GM10847 (cell line): ENCODE results near the gene ZNF320.

Experiments
- POLR2A ChIP-seq: IDR thresholded peaks from 2 replicates; pipeline ENCODE4 v1.6.1; 2011; ENCODE audit not compliant: insufficient read length; ENCODE audit errors: extremely low read depth

Gene ZNF320

DNA sequence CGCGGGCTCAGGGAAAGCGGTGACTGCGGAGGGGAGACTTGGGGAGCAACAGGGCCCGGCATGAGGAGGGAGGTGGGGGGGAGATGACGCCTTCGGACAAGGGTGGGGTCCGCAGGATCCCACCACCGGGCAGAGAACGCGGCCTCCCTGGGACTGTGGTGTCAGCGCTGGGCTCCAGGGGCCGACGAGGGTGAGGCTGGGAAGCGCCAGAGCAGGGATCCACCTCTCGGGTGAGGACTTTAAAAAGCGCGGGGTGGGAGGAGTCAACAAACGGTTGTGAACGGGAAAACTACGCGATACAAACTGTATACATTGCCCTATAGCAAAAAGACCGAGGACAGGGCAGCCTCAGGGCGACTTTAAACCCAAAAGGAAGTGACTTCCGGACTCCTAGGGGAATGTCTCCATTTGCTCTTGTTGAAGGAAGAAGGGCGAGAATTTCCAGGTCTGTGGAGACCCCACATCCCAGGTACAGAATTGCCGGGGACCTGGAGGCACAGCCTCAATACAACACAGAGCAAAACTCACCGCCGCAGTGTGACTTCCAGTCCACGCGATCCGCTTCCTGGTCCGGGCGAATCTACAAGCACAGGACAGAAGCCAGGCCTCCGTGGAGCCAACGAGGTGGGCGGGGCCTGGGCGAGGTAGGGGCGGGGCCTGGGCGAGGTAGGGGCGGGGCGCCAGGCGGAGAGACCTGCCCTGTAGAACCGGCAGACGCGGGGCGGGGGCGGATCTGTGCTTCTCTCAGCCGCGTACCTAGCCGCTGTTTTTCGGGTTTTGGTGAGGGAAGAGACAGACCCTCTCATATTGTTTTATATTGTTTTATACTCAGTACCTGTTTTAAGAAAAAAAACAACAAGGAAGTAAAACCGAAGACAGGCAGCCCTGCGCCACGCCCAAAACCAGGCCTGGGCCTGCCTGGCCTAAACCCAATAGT, 25.7 kb upstream of the ZNF320 start, which contains the start of gene ZNF888:
Gene ZNF888, minus strand, starts transcription at position 588 of the 937 bp plus-strand sequence. CDS start 5,555 bp downstream, outside the sequence.
- TF ChIP-seq POLR2A: peak; percentile 64

DNA sequence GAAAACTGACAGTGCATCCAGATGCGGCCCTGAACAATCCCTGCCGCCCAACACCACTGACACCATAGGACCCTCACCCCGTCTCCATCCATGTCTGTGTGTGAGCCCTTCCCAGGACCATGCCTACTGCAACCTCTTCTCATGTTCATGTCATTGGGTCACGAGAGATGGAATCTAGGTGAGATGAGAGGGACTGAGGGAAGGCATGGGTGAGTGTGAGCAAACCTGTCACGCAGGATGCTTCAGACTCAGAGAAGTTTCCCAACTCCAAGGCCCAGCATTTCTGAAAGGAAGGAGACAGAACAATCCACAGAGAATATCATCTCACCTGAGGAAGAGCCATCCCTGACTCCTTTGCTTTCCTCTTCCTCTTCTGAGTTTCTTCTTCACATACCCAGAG, 20.1 kb upstream of the ZNF320 start:
- TF ChIP-seq POLR2A: no peak

DNA sequence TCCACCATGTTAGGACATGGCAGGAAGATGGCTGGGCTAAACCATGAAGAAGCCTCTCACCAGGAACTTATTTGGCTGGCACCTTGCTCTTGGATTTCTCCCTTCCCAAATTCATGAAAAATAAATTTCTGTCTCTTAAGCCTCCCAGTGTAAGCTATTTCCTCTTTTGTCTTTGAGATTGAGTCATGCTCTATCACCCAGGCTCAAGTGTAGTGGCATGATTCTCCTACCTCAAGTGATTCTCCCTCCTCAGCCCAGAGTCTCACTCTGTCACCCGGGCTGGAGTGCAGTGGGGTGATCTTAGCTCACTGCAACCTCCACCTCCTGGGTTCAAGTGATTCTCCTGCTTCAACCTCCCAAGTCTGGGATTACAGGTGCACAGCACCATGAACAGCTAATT, 13.2 kb upstream of the ZNF320 start:
- TF ChIP-seq POLR2A: no peak

DNA sequence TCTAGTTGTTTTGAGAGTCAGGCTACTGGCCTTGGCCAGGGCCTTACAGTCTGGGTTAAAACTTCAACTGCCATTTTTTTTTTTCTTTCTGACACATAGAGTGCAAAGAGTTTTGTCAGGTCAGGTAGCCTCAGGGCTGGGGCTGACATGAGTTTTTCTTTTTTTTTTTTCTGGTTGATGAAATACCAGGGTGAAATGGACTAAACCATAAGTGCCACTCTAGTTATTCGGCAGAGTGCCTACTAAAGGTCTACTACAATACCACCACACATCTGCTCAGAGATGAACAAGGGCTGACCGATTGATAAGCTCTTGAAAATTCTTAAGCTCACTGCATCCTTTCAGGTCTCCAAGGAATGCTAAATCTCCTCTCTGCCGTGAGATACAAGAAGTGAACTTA, 4.4 kb upstream of the ZNF320 start:
- TF ChIP-seq POLR2A: no peak

DNA sequence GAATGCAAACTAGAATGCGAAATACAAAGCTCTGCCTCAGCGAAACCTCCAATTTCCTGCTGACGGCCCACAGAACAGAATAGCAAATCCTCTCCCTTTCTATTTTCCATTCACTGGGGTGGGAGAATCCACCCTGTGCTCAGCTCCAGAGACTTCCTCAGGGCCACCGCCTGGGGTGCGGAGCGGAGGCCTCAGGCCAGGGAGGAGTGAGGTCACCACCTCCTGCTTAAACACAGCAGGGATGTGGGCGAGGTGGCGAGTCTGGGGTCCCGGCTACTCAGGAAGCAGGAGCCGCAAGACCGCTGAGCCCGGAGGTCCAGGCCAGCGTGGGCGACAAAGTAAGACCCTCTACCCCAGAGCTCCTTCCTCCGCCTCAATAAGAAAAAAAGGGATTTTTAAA, 666 bp upstream of the ZNF320 start:
- TF ChIP-seq POLR2A: no peak

DNA sequence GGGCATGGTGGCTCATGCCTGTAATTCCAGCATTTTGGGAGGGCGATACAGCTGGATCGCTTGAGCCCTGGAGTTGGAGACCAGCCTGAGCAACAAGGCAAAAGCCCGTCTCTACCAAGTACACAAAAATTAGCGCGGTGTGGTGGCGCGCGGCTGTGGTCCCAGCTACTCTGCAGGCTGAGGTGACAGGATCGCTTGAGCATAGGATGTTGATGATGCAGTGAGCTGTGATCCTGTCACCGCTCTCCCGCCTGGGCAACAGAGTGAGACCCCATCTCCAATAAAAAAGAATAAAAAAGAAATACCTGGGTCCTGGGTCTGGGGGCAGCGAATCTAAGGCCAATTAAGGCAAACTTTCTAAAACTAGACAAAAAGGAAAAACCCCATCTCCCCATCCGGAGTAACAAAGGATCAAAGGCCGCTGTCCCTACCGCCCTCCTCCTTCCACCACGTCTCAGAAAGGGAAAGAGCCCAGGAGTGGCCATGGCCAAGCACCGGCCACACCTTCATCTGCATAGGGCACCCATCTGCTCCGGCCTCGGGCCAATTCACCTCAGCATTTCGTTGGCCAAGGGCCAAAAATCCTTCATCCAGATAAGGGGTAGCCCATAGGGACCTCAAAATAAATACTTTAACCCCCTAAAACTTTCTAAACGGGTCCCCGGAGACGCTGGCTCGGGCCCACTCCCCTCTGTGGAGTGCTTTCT, 851 bp downstream of the ZNF320 start:
- TF ChIP-seq POLR2A: no peak

DNA sequence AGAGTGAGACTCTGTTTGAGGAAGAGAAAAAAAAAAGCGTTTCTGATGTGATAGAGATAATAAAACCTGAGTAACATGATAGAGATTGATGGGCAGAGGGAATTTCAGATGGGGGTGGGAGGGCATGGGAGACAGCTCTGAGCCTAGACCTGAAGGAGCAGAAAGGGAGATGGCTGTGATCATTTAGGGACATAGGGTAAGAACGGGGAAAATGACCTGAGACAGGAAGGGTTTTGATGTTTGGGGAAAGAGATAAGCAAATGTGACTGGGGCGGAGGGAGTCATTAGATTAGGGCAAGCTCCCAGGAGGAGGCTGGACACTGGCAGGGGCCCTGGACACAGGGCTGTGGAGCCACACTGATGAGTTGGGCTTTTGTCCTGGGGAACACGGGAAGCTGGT, 6.1 kb downstream of the ZNF320 start:
- TF ChIP-seq POLR2A: no peak

DNA sequence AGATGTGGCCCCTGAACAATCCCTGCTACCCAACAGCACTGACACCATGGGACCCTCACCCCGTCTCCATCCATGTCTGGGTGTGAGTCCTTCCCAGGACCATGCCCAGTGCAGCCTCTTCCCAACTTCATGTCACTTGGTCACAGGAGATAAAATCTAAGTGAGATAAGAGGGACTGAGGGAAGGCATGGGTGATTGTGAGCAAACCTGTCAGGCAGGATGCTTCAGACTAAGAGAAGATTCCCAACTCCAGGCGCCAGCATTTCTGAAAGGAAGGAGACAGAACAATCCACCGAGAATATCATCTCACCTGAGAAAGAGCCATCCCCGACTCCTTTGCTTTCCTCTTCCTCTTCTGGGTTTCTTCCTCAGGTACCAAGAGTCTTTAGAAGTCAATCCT, 7.5 kb downstream of the ZNF320 start:
- TF ChIP-seq POLR2A: no peak

DNA sequence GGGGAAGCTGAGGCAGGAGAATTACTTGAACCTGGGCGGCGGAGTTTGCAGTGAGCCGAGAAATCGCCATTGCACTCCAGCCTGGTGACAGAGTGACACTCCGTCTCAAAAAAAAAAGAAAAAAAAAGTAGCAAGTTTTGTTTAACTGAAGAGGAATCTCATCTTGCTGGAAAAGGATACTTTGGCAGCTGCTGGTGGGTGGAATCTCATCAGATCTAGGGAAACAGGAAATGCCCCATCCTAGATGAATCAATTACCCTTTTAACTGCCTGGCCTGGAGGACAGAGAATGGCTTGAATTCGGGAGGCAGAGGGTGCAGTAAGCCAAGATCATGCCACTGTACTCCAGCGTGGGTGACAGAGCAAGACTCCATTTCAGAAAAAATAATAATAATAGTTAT, 8.4 kb downstream of the ZNF320 start:
- no peak for TF ChIP-seq POLR2A

DNA sequence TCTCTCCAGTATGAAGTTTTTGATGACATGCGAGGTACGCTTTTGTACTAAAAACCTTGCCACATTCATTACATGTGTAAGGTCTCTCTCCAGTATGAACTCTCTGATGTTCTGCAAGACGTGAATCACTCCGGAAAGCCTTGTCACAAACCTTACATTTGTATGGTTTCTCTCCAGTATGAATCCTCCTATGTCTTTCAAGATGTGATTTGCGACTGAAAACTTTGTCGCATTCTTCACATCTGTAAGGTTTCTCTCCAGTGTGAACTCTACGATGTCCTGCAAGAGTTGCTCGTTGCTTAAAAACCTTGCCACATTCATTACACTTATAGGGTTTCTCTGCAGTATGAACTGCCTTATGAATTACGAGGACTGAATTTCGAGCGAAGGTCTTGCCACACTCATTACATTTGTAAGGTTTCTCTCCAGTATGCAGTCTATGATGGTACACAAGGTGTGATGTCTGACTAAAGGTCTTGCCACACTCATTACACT, 16.5 kb downstream of the ZNF320 start:
- TF ChIP-seq POLR2A: no peak

DNA sequence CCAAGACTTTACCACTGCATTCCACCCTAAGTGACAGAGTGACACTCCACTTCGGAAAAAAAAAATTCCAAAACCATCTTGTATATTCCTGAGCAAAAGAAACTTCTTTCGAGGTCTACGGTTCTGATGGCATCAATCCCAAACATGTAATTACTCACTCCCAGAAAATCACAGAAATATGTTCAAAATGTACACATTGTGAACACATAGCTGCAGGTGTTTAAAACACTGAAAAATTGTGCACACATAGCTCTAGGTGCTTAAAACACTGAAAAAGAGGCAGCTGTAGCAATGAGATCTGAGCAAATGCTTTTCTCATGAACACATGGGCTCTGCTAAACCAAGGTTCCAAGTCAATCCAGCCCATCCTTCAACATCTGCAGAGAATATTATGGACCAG, 26.0 kb downstream of the ZNF320 start:
- no peak for TF ChIP-seq POLR2A

DNA sequence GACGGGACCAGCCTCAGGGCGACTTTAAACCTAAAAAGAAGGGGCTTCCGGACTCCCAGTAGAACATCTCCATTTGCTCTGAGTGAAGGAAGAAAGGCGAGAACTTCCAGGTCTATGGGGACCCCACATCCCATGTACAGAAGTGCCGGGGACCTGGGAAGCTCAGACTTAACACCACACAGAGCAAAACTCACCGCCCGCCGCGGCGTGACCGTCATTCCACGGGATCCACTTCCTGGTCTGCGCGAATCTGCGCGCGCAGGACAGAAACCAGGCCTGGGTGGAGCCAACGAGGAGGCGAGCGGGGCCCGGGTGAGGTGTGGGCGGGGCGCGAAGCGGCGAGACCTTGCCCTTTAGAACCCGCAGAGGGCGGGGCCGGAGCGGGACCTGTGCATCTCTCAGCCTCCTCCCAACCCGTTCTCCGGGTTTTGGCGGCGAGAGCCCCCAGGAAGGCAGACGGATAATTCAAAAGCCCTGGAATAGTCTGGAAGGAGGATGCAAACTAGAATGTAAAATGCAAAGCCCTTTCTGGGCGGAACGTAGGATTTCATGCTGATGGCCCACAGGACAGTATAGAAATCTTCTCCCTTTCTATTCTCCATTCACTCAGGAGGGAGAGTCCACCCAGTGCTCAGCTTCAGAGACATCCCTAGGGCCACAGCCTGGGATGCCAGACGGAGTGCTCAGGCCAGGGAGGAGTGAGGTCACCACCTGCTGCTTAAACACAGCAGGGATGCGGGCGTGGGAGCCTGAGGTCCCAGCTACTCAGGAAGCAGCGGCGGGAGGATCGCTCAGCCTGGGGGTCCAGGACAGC, 39.9 kb downstream of the ZNF320 start, which contains the start of gene ZNF468:
Gene ZNF468, minus strand, starts transcription at position 242 of the 814 bp plus-strand sequence. CDS start 3,347 bp downstream, outside the sequence.
- TF ChIP-seq POLR2A: peak; percentile 59
